ENCODE measurements around the gene ARHGEF11.

GRCh38 chr1:156994277-156994676 lies 51.3 kb downstream of the ARHGEF11 start:
- TF ChIP-seq CTCF (IDR thresholded peaks at IDR 0.05) (no peak), EZH2 (IDR thresholded peaks at IDR 0.05; ENCODE audit: borderline replicate concordance, insufficient read depth, low read depth, low read length, poor library complexity, severe bottlenecking) (no peak)

Data from B cell (primary cell).